GM19240 (cell line): ENCODE data around the gene XYLB.
"Not testable (repeated sequence)": the region's sequence is repeated elsewhere in the genome, so short reads cannot be mapped to it uniquely, and the experiment has no call there.

ENCODE experiments used
- DNase-seq: peaks from one replicate; pipeline ENCODE4 v3.0.0; 2011; ENCODE audit warnings: low spot score; ENCODE audit not compliant: insufficient read length

The XYLB gene

GRCh38 chr3:38320638-38321037, 25.9 kb upstream of the XYLB start:
- DNase-seq = not testable (repeated sequence)

DNA sequence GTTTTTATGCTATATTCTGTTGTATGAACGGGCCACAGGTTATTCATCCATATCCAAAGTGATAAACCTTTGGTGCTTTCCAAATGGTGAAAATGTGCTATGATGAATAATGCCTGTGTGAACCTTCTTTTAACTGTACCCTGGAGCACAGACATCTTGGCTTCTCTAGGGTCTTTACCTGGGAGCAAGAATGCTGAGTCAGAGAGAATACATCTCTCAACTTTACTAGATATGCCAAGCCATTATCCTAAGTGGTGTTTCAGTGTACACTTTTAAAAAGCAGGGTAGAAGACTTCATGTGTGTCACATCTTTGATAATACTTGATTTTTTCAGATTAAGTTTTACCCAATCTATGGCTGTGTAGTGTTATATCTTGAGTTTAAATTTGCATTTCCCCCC, 23.5 kb upstream of the XYLB start:
- no peak for DNase-seq

- DNase-seq = no peak
Observed at GRCh38 chr3:38325256-38325655, 21.3 kb upstream of the XYLB start.

DNA sequence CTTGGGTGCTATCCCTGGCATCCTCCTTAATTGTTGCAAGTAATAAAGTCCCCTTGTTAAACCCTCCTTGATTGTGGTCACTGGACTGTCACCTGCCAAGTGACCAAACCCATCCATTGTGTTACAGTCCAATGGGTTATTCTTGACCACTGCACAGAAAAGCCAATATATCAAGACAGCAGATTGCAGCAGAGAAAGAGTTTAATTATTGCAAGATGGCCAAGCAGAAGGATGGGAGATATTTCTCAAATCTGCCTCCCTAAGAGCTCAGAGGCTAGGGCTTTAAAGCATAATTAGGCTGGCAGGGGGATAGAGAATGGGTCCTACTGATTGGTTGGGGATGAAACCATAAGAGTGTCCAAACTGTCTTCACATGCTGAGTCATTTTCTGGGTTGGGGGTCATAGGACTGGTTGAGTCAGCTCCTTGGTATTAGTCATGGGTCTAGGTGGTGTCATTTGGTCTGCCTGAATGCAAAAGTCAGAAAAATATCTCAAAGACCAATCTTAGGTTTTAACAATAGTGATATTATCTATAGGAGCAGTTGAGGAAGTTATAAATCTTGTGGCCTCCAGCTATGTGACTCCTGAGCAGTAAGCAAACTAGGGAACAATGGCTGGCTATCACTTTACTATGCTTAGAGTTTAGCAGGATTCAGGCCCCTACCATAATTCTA, 19.1 kb upstream of the XYLB start:
- no peak for DNase-seq

GRCh38 chr3:38331257-38332022, 15.1 kb upstream of the XYLB start:
- no peak for DNase-seq

DNA sequence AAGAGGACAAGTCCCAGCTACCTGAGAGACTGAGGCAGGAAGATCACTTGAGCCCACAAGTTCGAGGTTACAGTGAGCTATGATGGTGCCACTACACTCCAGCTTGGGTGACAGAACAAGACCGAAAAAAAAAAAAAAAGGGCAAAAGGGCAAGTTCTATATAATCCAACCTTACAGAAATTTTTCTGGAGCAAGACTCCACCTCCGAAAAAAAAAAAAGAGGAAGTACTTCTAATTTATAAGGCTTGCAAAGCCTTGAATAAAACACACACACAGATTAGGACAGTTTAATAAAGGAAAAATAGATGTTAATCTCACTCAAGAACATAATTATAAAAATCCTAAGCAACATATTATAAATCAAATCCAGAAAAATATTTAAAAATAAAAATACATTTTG, 14.4 kb upstream of the XYLB start:
- DNase-seq = no peak

- no peak for DNase-seq
Observed at GRCh38 chr3:38334142-38335055, 12.2 kb upstream of the XYLB start.

DNA sequence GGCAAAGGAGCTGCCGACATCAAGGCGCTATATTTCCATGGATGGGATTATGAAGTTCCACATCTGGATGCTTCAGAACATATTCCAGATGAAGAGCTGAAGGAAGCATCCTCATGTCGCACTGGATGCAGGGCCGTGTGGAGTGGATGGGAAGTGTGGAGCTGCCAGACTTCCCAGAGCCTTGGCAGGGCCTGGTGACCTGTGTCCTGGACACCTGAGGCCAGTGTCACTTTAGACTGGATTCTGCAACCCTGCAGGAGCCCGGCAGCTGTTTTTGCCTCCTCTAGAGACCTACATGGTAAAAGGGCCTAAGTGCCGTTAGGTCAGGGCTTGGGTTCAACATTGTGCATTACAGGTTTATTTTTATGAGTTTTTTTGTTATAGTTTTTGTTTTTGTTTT, 11.3 kb upstream of the XYLB start:
- DNase-seq = no peak

DNA sequence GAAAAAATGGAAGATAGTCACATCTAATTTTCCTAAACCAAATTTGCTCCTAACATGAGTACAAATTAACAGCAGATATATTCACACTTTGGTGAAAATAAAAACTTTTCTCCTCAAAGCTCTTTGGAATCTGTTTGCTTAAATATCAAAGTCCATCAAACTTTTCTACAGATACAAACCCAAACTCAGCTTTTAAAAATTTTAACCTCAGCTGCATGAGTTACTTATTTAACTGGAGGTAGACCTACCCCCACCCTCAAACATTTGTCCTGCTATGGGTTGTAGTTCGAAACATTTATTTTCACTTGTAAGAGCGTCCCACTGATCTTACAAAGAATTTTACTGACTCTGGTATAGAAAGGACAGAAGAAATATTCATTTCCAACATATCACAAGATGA, 8.9 kb upstream of the XYLB start:
- no peak for DNase-seq

DNA sequence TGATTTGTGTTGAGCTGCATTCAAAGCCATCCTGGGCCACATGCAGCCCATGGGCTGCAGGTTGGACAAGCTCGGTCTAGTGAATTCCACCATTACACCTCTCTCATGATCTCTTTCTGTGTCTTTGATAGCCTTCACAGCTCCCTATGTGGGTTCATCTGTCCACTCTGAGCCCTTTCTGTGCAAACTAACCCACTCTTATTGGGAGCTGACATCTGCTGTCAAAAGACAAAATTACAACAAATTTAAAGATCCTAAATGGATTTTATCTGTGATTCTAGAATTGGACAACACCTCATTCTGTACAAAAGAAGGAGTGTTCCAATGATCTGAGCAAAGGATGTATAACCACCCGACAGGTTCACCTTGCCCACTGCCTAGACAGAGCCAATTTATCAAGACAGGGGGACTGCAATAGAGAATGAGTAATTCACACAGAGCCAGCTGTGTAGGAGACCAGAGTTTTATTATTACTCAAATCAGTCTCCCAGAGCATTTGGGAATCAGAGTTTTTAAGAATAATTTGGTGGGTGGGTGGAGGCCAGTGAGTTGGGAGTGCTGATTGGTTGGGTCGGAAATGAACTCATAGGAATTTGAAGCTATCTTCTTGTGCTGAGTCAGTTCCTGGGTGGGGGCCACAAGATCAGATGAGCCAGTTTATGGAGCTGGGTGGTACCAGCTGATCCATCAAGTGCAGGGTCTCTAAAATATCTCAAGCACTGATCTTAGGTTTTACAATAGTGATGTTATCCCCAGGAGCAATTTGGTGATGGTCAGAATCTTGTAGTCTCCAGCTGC, 2.6 kb upstream of the XYLB start:
- no peak for DNase-seq

GRCh38 chr3:38345879-38346586, 552 bp upstream of the XYLB start:
- DNase-seq = no peak

DNA sequence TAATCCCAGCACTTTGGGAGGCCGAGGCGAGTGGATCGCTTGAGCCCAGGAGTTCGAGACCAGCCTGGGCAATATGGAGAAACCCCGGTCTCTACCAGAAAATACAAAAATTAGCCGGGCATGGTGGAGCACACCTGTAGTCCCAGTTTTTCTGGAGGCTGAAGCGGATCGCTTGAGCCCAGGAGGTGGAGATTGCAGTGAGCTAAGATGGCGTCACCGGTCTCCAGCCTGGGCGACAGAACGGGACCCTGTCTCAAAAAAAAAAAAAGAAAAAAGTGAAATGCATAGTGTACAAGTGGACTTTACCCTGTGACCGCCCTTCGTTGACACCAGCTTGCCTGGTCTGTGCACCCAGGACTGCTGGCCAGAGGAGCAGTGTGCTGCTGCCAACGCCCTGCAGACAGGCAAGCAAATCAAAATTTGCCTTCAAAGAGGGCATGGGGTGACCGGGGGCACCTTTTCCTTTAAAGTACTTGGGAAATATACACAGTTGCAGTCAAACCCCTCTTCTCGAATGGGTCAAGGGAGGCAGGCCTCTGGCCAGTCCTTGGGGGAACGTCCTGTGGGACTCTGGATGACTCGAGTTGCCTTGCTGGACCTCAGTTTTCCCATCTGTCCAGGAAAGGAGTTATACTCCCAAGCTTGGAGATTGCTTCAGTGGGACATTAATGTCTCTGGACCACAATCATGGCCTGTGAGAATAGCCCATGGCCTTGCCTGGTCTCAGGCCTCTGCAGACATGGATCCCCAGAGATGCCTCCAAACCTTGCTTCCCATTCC, 1.0 kb downstream of the XYLB start:
- DNase-seq = no peak

DNA sequence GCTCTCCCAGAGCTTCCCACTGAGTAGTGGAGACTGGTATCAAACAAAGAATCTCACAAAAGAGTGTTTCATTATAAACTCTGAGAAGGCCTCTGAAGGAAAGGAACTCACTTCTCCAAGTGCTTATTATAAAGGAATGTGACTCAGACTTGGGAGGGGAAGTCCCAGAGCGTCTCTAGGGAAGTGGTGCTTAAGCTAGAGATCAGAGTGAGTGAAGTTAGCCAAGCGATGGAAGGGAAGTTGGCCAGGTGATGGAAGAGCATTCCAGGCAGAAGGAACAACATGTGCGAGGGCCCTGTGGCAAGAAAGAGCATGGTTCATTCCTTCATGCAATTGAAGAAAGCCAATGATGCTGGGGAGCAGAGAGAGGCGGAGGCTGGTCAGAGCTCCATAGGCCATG, 2.3 kb downstream of the XYLB start:
- DNase-seq = no peak

DNA sequence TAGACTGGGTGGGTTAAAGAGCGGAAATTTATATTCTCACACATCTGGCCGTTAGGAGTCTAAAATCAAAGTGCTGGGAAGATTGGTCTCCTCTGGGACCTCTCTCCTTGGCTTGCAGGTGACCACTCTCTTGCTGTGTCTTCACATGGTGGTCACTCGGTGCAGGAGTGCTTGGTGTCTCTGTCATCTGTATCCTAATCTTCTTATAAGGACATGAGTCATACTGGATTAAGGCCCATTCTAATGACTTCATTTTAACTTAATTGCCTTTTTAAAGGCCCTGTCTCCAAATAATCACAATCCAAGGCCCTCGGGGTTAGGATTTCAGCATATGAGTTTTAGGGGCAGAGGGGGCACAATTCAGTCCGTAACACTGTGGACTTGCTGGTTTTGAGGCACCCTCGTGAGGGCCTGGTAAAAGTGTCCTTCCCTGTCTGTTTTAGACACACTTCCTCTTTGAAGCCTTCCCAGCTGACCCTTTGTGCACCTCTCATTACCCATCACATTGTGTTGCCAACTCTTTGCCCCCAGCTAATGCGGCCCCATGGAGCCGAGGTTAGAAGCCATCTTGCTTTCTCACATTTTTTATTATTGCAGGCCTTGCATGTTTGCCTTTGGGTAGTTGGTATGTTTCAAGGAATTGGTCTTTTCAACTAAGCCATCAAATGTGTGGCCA, 3.2 kb downstream of the XYLB start:
- DNase-seq = no peak

DNA sequence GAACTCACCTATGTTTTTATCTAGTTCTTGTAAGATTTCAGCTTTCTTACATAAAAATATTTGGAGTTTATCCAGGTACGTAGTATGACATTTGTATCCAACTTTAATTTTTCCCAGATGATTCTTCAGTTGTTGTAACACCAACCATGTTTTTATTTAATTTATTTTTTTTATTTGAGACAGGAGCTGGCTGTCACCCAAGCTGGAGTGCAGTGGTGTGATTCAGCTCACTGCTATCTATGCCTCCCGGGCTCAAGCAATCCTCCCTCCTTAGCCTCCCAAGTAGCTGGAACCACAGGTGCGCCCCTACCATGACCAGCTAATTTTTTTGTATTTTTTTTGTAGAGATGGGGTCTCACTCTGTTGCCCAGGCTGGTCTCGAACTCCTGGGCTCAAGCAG, 6.6 kb downstream of the XYLB start:
- no peak for DNase-seq

GRCh38 chr3:38354588-38355330, 8.2 kb downstream of the XYLB start:
- no peak for DNase-seq

- DNase-seq = no peak
Observed at GRCh38 chr3:38359038-38359437, 12.5 kb downstream of the XYLB start.

- DNase-seq = no peak
Observed at GRCh38 chr3:38360345-38360744, 13.8 kb downstream of the XYLB start.

- DNase-seq = no peak
Observed at GRCh38 chr3:38361496-38361895, 14.9 kb downstream of the XYLB start.
